ENCODE results near the gene UVRAG. TPM values are rescaled to one million over a fixed set of nuclear protein-coding genes. Genes with fewer than 3 reads are reported as not detected.

UVRAG gene
- total RNA-seq, 2 experiments from 2014 or later, result 16.5 to 19.5 TPM

DNA sequence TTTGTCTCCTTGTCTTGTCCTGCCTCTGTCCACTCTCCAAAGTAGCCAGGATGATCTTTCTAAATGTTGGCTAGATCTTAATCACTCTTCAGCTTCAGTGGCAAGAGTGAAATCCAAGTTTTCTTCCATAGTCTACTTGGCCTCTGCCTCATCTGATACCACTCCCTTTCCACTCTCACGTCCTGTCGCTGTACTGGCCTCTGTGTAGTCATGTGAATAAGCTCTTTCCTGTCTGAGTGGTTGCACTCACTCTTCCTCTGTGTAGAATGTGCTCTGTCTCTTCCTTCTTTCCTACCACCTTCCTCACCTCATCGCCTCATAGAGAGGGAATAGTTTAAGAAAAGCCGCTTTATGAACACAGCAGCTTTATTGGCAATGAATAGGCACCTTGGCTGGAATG lies 304.8 kb downstream of the UVRAG start:
- intact Hi-C loops (cut with DNase I, micrococcal nuclease), result no loop called here
- H3K36me3 Mint-ChIP-seq (ENCODE audit: low read depth), result peaks cover 29% of the 10 kb centered on the region
- no peak overlapping the region for H3K4me3 ChIP-seq (ENCODE audit: low read length)
- POLR2A ChIA-PET, result no interaction called here
- no peak overlapping the region for H3K27ac ChIP-seq (ENCODE audit: low read depth in 1 of 2, low read length in 2 of 2)
- H3K4me1 ChIP-seq (ENCODE audit: insufficient read depth, low read length), result no peaks in the 10 kb centered on the region
- H3K36me3 ChIP-seq (ENCODE audit: insufficient read depth, low read length), result peaks cover 21% of the 10 kb centered on the region
- H3K4me3 Mint-ChIP-seq, result no peak overlapping the region
- H3K27me3 ChIP-seq (ENCODE audit: control insufficient read depth in 1 of 2, insufficient read depth in 2 of 2, low read length in 2 of 2), result no peaks in the 10 kb centered on the region
- H3K27me3 Mint-ChIP-seq, result no peaks in the 10 kb centered on the region
- no peak overlapping the region for H3K27ac Mint-ChIP-seq
- CTCF ChIA-PET, result no interaction called here
- TF ChIP-seq, protein P1, sequence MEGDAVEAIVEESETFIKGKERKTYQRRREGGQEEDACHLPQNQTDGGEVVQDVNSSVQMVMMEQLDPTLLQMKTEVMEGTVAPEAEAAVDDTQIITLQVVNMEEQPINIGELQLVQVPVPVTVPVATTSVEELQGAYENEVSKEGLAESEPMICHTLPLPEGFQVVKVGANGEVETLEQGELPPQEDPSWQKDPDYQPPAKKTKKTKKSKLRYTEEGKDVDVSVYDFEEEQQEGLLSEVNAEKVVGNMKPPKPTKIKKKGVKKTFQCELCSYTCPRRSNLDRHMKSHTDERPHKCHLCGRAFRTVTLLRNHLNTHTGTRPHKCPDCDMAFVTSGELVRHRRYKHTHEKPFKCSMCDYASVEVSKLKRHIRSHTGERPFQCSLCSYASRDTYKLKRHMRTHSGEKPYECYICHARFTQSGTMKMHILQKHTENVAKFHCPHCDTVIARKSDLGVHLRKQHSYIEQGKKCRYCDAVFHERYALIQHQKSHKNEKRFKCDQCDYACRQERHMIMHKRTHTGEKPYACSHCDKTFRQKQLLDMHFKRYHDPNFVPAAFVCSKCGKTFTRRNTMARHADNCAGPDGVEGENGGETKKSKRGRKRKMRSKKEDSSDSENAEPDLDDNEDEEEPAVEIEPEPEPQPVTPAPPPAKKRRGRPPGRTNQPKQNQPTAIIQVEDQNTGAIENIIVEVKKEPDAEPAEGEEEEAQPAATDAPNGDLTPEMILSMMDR (IDR thresholded peaks at IDR 0.05), result no peak
- no peak for DNase-seq
- H3K9me3 ChIP-seq (ENCODE audit: control insufficient read depth in 1 of 2, insufficient read depth in 1 of 2, low read length in 2 of 2), result no peaks in the 10 kb centered on the region
- H3K9me3 Mint-ChIP-seq, result no peaks in the 10 kb centered on the region
- ATAC-seq (ENCODE audit: poor library complexity), result no peak
- H3K4me1 Mint-ChIP-seq (ENCODE audit: low read depth), result no peaks in the 10 kb centered on the region

- TF ChIP-seq, protein P1 (IDR thresholded peaks at IDR 0.05), result no peak
- H3K4me1 Mint-ChIP-seq (ENCODE audit: low read depth), result no peaks in the 10 kb centered on the region
- Histone ChIP-seq H3K27ac (ENCODE audit: low read depth in 1 of 2, low read length in 2 of 2) (no peak overlapping the region), H3K36me3 (ENCODE audit: insufficient read depth, low read length) (peaks cover 17% of the 10 kb centered on the region), H3K4me3 (ENCODE audit: low read length) (no peak overlapping the region), H3K4me1 (ENCODE audit: insufficient read depth, low read length) (no peaks in the 10 kb centered on the region), H3K9me3 (ENCODE audit: control insufficient read depth in 1 of 2, insufficient read depth in 1 of 2, low read length in 2 of 2) (no peaks in the 10 kb centered on the region), H3K27me3 (ENCODE audit: control insufficient read depth in 1 of 2, insufficient read depth in 2 of 2, low read length in 2 of 2) (no peaks in the 10 kb centered on the region)
- H3K4me3 Mint-ChIP-seq, result no peak overlapping the region
- DNase-seq (no peak), ATAC-seq (ENCODE audit: poor library complexity) (no peak)
- no peaks in the 10 kb centered on the region for H3K9me3 Mint-ChIP-seq
- no peaks in the 10 kb centered on the region for H3K27me3 Mint-ChIP-seq
- intact Hi-C loops (cut with DNase I, micrococcal nuclease), result no loop called here
- H3K27ac Mint-ChIP-seq, result no peak overlapping the region
- POLR2A ChIA-PET, result no interaction called here
- H3K36me3 Mint-ChIP-seq (ENCODE audit: low read depth), result peaks cover 24% of the 10 kb centered on the region
- CTCF ChIA-PET, result no interaction called here
Observed at GRCh38 chr11:76120513-76121101, 305.6 kb downstream of the UVRAG start.

- Histone ChIP-seq H3K36me3 (ENCODE audit: insufficient read depth, low read length) (peaks cover 3% of the 10 kb centered on the region), H3K4me3 (ENCODE audit: low read length) (no peak overlapping the region), H3K27ac (ENCODE audit: low read depth in 1 of 2, low read length in 2 of 2) (no peak overlapping the region), H3K4me1 (ENCODE audit: insufficient read depth, low read length) (no peaks in the 10 kb centered on the region), H3K27me3 (ENCODE audit: control insufficient read depth in 1 of 2, insufficient read depth in 2 of 2, low read length in 2 of 2) (no peaks in the 10 kb centered on the region), H3K9me3 (ENCODE audit: control insufficient read depth in 1 of 2, insufficient read depth in 1 of 2, low read length in 2 of 2) (no peaks in the 10 kb centered on the region)
- Mint-ChIP-seq H3K4me1 (ENCODE audit: low read depth) (peaks cover 6% of the 10 kb centered on the region), H3K9me3 (no peaks in the 10 kb centered on the region), H3K27ac (no peak overlapping the region), H3K27me3 (no peaks in the 10 kb centered on the region), H3K36me3 (ENCODE audit: low read depth) (peaks cover 16% of the 10 kb centered on the region), H3K4me3 (no peak overlapping the region)
- DNase-seq (no peak), ATAC-seq (ENCODE audit: poor library complexity) (no peak)
- ChIA-PET CTCF (no interaction called here), POLR2A (no interaction called here)
- TF ChIP-seq, protein P1 (IDR thresholded peaks at IDR 0.05), result no peak
- intact Hi-C loops (cut with DNase I, micrococcal nuclease), result no loop called here
Observed at GRCh38 chr11:76123248-76123647, 308.2 kb downstream of the UVRAG start.

All from CD4-positive, alpha-beta T cell (primary cell).